ENCODE measurements around the gene SPINK14. TPM values are rescaled to one million over a fixed set of nuclear protein-coding genes. Genes with fewer than 3 reads are reported as not detected.
A peak's percentile ranks its signal among the peaks of the same experiment; 100 is the strongest.

SPINK14 gene
- total RNA-seq, 1 experiment from 2014 or later, result not detected

- Mint-ChIP-seq H3K27ac (no peak overlapping the region), H3K27me3 (ENCODE audit: low read depth) (no peaks in the 10 kb centered on the region), H3K9me3 (no peaks in the 10 kb centered on the region), H3K4me1 (no peaks in the 10 kb centered on the region), H3K4me3 (no peak overlapping the region), H3K36me3 (ENCODE audit: insufficient read depth in 1 of 3, low read depth in 3 of 3) (peaks cover 0 to 29% (median 0%) of the 10 kb centered on the region in 3 experiments; a peak in 2 of 7 replicates)
- H2BK20ac ChIP-seq (ENCODE audit: low read depth, low read length, poor library complexity, severe bottlenecking), result no peak overlapping the region
- H3K79me1 ChIP-seq (ENCODE audit: insufficient read depth, low read depth, low read length, poor library complexity, severe bottlenecking), result no peaks in the 10 kb centered on the region
- no peak overlapping the region for H3K27ac ChIP-seq (ENCODE audit: insufficient read length, low read depth, low read length)
- H2AK5ac ChIP-seq (ENCODE audit: insufficient read length, low read length), result no peak overlapping the region
- no peak overlapping the region for H2BK15ac ChIP-seq (ENCODE audit: low read depth, low read length)
- H2BK12ac ChIP-seq (ENCODE audit: insufficient read length, low read depth, low read length), result no peak overlapping the region
- no peak overlapping the region for H2AFZ ChIP-seq (ENCODE audit: low read length)
- no peak overlapping the region for H3K23ac ChIP-seq (ENCODE audit: insufficient read length, low read depth, low read length)
- TF ChIP-seq CTCF (conservative IDR thresholded peaks at IDR 0.05), result peak; percentile 41; the same call in 2 of the 3 replicates
- H3K14ac ChIP-seq (ENCODE audit: insufficient read depth, low read length), result no peak overlapping the region
- H2BK5ac ChIP-seq (ENCODE audit: insufficient read length, low read length), result no peak overlapping the region
- H3K9me3 ChIP-seq (ENCODE audit: control insufficient read depth, low read depth, low read length), result no peaks in the 10 kb centered on the region
- H3K56ac ChIP-seq (ENCODE audit: insufficient read length, low read depth, low read length), result no peak overlapping the region
- H4K20me1 ChIP-seq (ENCODE audit: control insufficient read depth, insufficient read depth, insufficient read length), result no peaks in the 10 kb centered on the region
- DNase-seq, result no peak
- H3K23me2 ChIP-seq (ENCODE audit: insufficient read length, low read depth, low read length, poor library complexity, severe bottlenecking), result no peaks in the 10 kb centered on the region
- H3K9ac ChIP-seq (ENCODE audit: extremely low read depth, insufficient read length, low read length), result no peak overlapping the region
- H3K4ac ChIP-seq (ENCODE audit: low read depth, low read length), result no peak overlapping the region
- H3K27me3 ChIP-seq (ENCODE audit: insufficient read depth, low read length), result no peaks in the 10 kb centered on the region
- H4K8ac ChIP-seq (replicated peaks; ENCODE audit: insufficient read length, low read depth, low read length), result no peak overlapping the region
- WGBS (ENCODE audit: extremely low coverage, insufficient read length, low lambda C conversion rate), result no CpG with 5 or more reads among the region's 3 CpGs
- no peak overlapping the region for H3T11ph ChIP-seq (ENCODE audit: low read length)
- H4K5ac ChIP-seq (ENCODE audit: insufficient read length, low read depth, low read length), result no peak overlapping the region
- H3K18ac ChIP-seq (ENCODE audit: insufficient read length, low read depth, low read length), result no peak overlapping the region
- H3K79me2 ChIP-seq (ENCODE audit: insufficient read depth, low read length), result no peaks in the 10 kb centered on the region
- no peak overlapping the region for H4K91ac ChIP-seq (ENCODE audit: insufficient read length, low read depth, low read length)
- H3K4me1 ChIP-seq (ENCODE audit: insufficient read depth, low read length), result no peaks in the 10 kb centered on the region
- no peak overlapping the region for H3K4me2 ChIP-seq (ENCODE audit: insufficient read depth, insufficient read length, low read length)
- H2BK120ac ChIP-seq (ENCODE audit: low read depth, low read length, poor library complexity, severe bottlenecking), result no peak overlapping the region
These were observed 42.7 kb upstream of the SPINK14 start for GRCh38 chr5:148125641-148126040.

Data from H9 (cell line).